Nephron progenitor cell (in vitro differentiated cells): ENCODE measurements around the gene WDR75.
A peak's percentile ranks its signal among the peaks of the same experiment; 100 is the strongest.

Experiments
- DNase-seq: peaks from one replicate; pipeline ENCODE4 v3.0.0; 2021
- H3K27ac Mint-ChIP-seq: 2 replicates; pipeline ENCODE4 v1.8.0; 2021; ENCODE audit warnings: mild to moderate bottlenecking, moderate library complexity, mixed read lengths
- H3K27me3 Mint-ChIP-seq: 2 replicates; pipeline ENCODE4 v1.8.0; 2021; ENCODE audit warnings: mild to moderate bottlenecking, low read depth, mixed read lengths; ENCODE audit not compliant: poor library complexity
- H3K36me3 Mint-ChIP-seq: 2 replicates; pipeline ENCODE4 v1.8.0; 2021; ENCODE audit warnings: low read depth, mixed read lengths
- H3K4me1 Mint-ChIP-seq: 2 replicates; pipeline ENCODE4 v1.8.0; 2021; ENCODE audit warnings: mixed read lengths
- H3K4me3 Mint-ChIP-seq: 2 replicates; pipeline ENCODE4 v1.8.0; 2021; ENCODE audit warnings: mild to moderate bottlenecking, moderate library complexity, mixed read lengths
- H3K9me3 Mint-ChIP-seq: 2 replicates; pipeline ENCODE4 v1.8.0; 2021; ENCODE audit warnings: mild to moderate bottlenecking, moderate library complexity, mixed read lengths
- TF ChIP-seq, protein P1 (sequence below): fragments of 200-600 bp; sonication (generic); IDR thresholded peaks from 2 replicates; pipeline ENCODE4 v1.5.0; 2021; ENCODE audit warnings: antibody characterized with exemption

The WDR75 gene

DNA sequence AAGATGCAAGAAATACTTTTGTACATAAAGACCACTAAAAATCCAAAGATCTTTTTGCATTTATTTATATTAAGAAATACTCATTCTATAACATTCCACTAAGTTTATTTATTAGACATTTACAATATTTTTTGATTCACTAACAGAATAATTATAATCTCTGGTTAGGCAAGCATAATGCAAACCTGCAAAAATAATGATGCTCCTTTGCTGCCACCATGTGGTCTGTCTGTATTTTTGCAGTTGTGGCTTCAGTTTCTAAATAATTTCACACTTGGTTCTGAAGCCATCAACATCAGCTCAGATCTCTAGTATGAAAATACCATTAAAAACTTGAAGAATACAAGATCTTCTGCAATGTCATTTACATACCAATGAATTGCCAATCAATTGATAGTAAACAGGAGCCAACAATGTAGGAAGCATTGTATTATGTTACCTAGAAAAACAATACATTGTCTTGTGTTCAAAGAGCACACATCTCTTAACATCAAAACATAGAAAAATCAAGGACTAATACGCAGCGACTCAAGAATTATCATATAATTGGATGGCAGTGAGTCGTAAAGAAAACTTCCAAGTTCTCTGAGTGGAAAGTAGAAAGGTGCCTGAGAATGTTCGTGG lies 28.8 kb upstream of the WDR75 start:
- no peaks in the 10 kb centered on the region for H3K27me3 Mint-ChIP-seq
- no peaks in the 10 kb centered on the region for H3K36me3 Mint-ChIP-seq
- peaks cover 34% of the 10 kb centered on the region for H3K4me1 Mint-ChIP-seq
- H3K4me3 Mint-ChIP-seq: no peak overlapping the region
- TF ChIP-seq, protein P1, sequence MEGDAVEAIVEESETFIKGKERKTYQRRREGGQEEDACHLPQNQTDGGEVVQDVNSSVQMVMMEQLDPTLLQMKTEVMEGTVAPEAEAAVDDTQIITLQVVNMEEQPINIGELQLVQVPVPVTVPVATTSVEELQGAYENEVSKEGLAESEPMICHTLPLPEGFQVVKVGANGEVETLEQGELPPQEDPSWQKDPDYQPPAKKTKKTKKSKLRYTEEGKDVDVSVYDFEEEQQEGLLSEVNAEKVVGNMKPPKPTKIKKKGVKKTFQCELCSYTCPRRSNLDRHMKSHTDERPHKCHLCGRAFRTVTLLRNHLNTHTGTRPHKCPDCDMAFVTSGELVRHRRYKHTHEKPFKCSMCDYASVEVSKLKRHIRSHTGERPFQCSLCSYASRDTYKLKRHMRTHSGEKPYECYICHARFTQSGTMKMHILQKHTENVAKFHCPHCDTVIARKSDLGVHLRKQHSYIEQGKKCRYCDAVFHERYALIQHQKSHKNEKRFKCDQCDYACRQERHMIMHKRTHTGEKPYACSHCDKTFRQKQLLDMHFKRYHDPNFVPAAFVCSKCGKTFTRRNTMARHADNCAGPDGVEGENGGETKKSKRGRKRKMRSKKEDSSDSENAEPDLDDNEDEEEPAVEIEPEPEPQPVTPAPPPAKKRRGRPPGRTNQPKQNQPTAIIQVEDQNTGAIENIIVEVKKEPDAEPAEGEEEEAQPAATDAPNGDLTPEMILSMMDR: peak; percentile 76
- DNase-seq: peak; percentile 43
- no peaks in the 10 kb centered on the region for H3K9me3 Mint-ChIP-seq
- peak overlapping the region; percentile 6 for H3K27ac Mint-ChIP-seq

DNA sequence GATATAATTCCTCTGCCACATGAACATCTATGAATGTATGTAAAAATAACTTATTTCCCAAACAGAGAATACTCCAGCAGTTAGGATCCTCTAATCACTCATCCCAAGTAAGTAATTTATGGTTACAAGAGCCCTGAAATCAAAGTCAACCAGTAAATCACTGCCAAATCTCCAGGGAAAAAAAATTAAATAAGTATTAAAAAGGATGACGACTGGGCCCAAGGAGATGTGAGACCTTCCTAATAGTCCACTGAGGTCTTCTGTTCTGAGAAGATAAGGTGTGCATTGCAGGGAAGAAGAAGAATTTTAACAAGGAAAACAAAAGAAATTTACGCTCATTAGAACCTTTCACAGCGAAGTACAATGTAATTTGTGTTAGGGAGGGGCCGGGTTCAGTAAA lies 28.0 kb upstream of the WDR75 start:
- TF ChIP-seq, protein P1: no peak
- Mint-ChIP-seq H3K27ac (no peak overlapping the region), H3K4me3 (no peak overlapping the region), H3K4me1 (peaks cover 27% of the 10 kb centered on the region), H3K9me3 (no peaks in the 10 kb centered on the region), H3K27me3 (no peaks in the 10 kb centered on the region), H3K36me3 (no peaks in the 10 kb centered on the region)
- no peak for DNase-seq

DNA sequence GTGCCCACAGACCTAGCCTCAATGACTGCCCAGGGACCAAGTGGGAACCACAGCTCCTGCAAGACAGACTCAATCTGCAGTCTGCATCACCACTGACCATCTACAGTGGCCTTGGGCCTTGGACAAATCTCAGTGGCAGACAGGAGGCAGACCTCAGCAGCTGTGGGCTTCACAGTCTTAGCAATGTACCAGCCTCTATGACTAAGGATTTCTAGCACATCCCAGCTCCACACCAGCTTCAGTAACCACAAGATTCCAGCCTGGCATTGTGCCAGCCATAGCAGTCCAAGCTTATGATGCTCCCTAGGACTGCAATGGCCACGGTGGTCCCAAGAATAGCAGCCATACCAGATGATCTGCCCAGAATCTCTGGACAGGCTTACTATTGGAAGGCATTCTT lies 19.6 kb upstream of the WDR75 start:
- Mint-ChIP-seq H3K4me3 (no peak overlapping the region), H3K4me1 (no peaks in the 10 kb centered on the region), H3K36me3 (no peaks in the 10 kb centered on the region), H3K27ac (no peak overlapping the region), H3K27me3 (peaks cover 3% of the 10 kb centered on the region), H3K9me3 (no peaks in the 10 kb centered on the region)
- no peak for DNase-seq
- TF ChIP-seq, protein P1: no peak

DNA sequence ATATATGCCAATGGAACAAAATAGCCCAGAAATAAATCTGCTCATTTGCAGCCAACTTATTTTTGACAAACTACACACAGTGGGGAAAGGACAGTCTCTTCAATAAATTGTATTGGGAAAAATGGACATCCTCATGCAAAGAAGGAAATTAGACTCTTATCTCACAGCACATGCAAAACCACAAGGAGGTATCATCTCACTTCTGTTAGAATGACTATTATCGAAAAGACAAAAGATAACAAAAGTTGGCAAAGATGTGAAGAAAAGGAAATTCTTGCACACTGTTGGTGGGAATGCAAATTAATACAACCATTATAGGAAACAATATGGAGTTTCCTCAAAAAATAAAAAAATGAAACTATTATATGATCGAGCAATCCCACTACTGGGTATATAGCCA lies 16.3 kb upstream of the WDR75 start:
- H3K27ac Mint-ChIP-seq: no peak overlapping the region
- H3K4me1 Mint-ChIP-seq: no peaks in the 10 kb centered on the region

DNA sequence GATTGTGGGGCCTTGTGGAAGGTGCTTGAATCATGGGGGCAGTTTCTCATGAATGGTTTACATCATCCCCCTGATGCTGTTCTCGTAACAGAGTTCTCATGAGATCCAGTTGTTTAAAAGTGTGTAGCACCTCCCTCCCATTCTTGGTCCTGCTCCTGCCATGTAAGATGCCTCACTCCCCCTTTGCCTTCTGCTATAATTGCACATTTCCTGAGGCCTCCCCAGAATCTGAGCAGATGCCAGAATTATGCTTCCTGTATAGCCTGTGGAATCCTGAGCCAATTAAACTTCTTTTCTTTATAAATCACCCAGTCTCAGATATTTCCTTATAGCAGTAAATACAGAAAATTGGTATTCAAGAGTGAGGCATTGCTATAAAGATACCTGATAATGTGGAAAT lies 15.6 kb upstream of the WDR75 start:
- Mint-ChIP-seq H3K4me3 (no peak overlapping the region), H3K27me3 (peaks cover 3% of the 10 kb centered on the region), H3K4me1 (no peaks in the 10 kb centered on the region), H3K9me3 (no peaks in the 10 kb centered on the region), H3K36me3 (no peaks in the 10 kb centered on the region), H3K27ac (no peak overlapping the region)
- no peak for DNase-seq
- TF ChIP-seq, protein P1: no peak

More for the DNA sequence above, 16.3 kb upstream of the WDR75 start:
- no peak for DNase-seq
- TF ChIP-seq, protein P1: no peak
- Mint-ChIP-seq H3K9me3 (no peaks in the 10 kb centered on the region), H3K36me3 (no peaks in the 10 kb centered on the region), H3K27me3 (peaks cover 3% of the 10 kb centered on the region), H3K4me3 (no peak overlapping the region)

DNA sequence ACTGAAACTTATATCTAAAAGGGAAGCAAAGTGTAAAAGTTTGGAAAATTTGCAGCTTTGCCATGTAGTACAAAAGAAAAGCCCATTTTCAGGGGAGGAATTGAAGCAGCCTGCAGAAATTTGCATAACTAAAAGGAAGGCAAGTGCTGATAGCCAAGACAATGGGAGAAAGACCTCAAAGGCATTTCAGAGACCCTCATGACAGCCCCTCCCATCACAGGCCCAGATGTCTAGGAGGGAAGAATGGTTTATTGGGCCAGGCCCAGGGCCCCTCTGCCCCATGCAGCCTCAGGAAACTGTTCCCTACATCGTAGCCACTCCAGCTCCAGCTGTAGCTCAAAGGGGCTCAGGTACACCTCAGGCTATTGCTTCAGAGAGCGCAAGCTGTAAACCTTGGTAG lies 14.4 kb upstream of the WDR75 start:
- DNase-seq: no peak
- H3K4me3 Mint-ChIP-seq: no peak overlapping the region
- no peaks in the 10 kb centered on the region for H3K4me1 Mint-ChIP-seq
- TF ChIP-seq, protein P1: no peak
- H3K9me3 Mint-ChIP-seq: no peaks in the 10 kb centered on the region
- no peaks in the 10 kb centered on the region for H3K36me3 Mint-ChIP-seq
- peaks cover 6% of the 10 kb centered on the region for H3K27me3 Mint-ChIP-seq
- H3K27ac Mint-ChIP-seq: no peak overlapping the region
